ENCODE results near the gene EFNA3.

EFNA3 gene

DNA sequence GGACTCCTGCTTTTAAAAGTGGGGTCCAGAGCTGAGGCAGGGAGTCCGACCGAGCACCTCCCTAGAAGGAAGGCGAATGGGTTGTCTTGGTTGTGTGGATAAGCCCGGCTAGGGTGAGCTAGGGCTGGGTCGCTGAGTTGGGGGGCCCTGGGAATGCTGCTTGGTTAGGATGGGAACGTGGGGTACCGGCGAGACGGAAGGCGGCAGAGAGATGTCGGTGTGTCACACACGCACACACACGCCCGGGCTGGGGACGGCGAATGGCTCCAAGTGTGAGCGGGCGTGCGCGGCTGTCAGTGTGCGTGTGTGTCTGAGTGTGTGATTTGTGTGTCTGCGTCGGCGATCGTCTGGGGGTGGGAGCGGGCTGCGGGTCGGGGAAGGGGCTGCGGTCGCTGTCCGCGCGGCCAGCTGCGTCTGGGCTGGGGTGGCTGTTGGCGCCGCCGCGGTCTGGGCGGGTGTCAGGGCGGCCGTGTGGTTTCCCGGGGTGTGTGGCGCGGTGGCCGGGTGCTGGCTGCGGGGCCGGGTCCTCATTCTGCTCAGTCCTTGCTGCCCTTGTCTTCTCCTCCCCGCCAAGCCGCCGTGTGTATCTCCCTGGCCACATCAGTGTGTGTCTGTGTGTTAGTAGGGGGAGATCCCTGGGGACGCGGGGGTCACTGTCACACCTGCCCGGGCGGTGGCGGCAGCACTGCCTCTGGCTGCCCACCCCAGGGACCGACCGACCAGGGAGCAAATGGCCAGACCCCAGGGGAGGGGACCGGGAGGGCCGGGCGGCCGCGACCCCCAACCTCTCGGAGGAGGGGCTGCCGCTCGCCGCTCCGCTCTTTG, 1.1 kb downstream of the EFNA3 start:
- peak overlapping the region; percentile 10 for H3K4me3 ChIP-seq (ENCODE audit: low read depth, low read length)

GRCh38 chr1:155080312-155081228, 1.9 kb downstream of the EFNA3 start:
- H3K4me3 ChIP-seq (ENCODE audit: low read depth, low read length) = no peak overlapping the region
- TF ChIP-seq, protein P1, sequence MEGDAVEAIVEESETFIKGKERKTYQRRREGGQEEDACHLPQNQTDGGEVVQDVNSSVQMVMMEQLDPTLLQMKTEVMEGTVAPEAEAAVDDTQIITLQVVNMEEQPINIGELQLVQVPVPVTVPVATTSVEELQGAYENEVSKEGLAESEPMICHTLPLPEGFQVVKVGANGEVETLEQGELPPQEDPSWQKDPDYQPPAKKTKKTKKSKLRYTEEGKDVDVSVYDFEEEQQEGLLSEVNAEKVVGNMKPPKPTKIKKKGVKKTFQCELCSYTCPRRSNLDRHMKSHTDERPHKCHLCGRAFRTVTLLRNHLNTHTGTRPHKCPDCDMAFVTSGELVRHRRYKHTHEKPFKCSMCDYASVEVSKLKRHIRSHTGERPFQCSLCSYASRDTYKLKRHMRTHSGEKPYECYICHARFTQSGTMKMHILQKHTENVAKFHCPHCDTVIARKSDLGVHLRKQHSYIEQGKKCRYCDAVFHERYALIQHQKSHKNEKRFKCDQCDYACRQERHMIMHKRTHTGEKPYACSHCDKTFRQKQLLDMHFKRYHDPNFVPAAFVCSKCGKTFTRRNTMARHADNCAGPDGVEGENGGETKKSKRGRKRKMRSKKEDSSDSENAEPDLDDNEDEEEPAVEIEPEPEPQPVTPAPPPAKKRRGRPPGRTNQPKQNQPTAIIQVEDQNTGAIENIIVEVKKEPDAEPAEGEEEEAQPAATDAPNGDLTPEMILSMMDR (IDR thresholded peaks at IDR 0.05; ENCODE audit: borderline replicate concordance, insufficient read depth, low read depth, low read length) = no peak

More for the DNA sequence above, 1.1 kb downstream of the EFNA3 start:
- TF ChIP-seq, protein P1 (IDR thresholded peaks at IDR 0.05; ENCODE audit: borderline replicate concordance, insufficient read depth, low read depth, low read length) = no peak

DNA sequence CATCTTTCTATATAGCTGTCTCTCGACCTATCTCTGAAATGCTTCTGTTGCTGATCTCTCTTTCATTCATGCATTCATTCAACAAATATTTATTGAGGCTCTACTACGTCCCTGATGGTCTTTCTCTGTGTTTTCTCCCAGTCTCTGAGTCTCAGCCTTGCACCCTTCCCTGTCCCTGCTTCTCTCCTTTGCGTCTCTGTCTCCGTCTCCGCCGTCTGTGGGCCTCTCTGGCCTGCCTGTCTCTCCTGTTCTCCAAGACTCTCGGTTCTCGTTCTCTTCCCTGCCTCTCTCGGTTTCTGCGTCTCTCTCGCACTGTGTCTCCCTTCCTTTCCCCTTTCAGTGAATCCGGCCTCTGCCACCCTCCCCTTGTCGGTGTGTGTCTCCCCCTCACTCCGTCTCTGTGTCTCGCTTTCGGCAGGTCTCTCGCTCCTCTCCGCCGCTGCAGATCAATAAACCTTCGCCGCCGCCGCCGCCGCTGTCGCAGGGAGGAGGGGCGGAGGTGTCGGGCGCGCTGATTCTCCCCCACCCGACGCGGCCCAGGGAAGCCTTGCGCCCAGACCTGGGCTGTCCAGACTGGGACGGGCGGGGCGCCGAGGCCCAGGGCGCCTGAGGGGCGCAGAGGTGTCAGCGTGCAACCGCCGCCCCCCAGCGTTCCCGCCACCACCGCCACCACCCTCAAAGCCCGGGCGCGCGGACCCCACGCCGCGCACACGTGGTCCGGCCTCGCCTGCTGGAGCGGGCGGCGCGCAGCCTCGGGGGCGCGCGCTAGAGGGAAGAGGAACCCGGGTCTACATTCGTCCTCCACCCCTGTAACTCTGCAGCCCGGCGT, 3.0 kb downstream of the EFNA3 start:
- H3K4me3 ChIP-seq (ENCODE audit: low read depth, low read length) = peak overlapping the region; percentile 24
- TF ChIP-seq, protein P1 (IDR thresholded peaks at IDR 0.05; ENCODE audit: borderline replicate concordance, insufficient read depth, low read depth, low read length) = no peak

DNA sequence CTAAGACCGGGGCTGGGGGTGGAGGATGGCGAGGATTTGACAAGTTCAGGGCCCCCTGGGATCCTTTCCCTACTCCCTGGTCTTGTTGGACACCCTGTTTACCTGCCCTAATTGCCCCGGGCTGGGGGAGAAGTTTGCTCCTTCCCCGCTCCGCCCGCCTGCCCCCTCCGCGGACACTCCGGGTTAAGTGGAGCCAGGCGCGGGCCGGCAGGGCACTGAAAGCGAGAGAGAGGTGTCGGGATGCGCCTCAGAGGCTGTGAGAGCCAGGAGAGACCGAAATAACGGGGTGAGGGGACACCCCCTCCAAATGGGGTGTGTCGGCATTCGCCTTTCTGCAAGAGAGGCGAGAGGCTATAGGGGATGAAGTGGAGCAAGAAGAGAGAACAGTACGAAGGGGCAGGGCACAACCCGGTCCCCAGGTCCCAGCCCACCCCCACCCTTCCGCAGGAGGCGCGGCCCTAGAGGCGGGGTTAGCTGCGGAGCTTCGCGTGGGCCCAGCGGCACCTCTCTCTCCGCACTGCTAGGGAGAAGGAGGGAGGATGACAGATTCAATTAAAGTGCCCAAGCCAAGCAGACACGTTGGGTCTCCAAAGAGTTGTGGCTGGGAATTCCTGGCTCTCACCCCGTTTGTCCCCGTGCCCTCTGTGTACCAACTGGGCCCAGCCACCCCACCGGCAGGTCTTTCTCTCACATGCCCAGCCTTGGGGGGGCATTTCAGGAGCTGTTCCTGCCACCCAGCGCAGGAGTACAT, 3.8 kb downstream of the EFNA3 start:
- H3K4me3 ChIP-seq (ENCODE audit: low read depth, low read length) = no peak overlapping the region
- TF ChIP-seq, protein P1 (IDR thresholded peaks at IDR 0.05; ENCODE audit: borderline replicate concordance, insufficient read depth, low read depth, low read length) = no peak

DNA sequence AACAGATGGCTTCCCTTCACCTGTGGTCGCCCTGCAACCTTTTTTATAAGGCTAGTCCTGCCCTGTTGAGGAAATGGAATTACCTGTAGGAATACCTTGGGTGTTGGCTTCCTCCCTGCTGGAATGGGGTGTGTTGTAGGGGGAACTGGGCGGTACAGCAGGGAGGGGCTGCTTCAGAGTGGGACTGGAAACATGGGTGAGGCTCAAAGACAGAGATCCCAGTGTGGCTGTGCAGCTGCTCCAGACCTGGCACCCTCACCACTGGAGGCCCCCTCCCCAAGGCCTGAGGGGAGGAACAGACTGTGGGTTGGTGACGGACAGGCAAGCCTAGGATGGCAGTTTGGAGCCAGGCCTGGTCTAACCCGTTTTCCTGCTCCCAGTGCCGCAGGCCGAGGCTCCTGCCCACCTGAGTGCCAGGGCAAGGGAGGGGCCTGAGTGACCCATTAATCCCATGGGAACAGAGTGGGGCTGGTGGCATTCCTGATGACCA, 4.5 kb downstream of the EFNA3 start:
- H3K4me3 ChIP-seq (ENCODE audit: low read depth, low read length) = no peak overlapping the region
- TF ChIP-seq, protein P1 (IDR thresholded peaks at IDR 0.05; ENCODE audit: borderline replicate concordance, insufficient read depth, low read depth, low read length) = no peak

All from GM12875 (cell line).